CD4-positive, alpha-beta T cell treated with Interleukin-10 for 1 hour (primary cell): ENCODE results near the gene NEAT1.
"Not testable (repeated sequence)": the region's sequence is repeated elsewhere in the genome, so short reads cannot be mapped to it uniquely, and the experiment has no call there.

Experiments used
- DNase-seq: peaks from one replicate; pipeline ENCODE4 v3.0.0-alpha.2; 2020

The NEAT1 gene

DNA sequence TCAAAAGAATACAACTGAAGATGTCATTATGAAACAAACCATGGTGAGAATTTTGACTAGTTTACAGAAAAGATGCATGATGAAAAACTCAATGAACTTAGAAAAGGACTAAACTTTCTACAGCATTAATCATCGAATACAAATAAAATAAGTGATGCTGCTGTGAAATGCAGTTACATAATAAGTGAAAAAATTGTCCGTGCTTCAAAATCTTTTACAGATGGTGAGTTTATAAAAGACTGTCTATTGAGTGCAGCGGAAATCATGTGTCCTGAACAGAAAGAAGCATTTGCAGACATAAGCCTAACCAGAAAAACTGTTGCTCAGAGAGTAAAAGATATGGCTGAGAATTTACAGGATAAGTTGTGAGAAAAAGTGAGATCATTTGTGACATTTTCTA is 33.8 kb downstream of the NEAT1 start:
- no peak for DNase-seq

DNA sequence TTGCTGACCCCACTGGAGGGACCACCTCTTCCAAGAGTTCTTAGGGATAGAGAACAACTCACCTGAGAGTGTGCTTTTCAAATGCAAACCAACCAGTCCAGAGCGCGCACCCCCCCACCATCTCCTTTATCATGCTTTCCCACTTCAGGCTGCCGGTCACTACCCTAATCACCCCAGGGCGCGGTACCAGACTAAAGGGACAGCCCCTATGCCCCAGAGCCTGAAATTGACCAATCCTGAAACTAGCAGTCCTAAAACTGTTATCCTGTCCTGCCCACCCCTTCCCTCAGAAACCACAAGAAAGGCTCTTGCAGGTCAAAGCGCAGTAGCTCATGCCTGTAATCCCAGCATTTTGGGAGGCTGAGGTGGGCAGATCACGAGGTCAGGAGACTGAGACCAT is 37.0 kb downstream of the NEAT1 start:
- DNase-seq: no peak

DNA sequence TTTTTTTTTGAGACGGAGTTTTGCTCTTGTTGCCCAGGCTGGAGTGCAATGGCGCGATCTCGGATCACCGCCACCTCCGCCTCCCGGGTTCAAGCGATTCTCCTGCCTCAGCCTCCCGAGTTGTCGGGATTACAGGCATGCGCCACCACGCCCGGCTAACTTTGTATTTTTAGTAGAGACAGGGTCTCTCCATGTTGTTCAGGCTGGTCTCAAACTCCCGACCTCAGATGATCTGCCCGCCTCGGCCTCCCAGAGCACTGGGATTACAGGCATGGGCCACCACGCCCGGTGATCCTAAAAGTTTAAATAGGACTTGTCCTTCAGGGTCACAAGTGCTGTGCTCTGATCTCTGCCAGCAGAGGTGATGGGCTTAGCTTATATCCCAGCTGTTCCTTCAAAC is 42.9 kb downstream of the NEAT1 start:
- not testable (repeated sequence) for DNase-seq

DNA sequence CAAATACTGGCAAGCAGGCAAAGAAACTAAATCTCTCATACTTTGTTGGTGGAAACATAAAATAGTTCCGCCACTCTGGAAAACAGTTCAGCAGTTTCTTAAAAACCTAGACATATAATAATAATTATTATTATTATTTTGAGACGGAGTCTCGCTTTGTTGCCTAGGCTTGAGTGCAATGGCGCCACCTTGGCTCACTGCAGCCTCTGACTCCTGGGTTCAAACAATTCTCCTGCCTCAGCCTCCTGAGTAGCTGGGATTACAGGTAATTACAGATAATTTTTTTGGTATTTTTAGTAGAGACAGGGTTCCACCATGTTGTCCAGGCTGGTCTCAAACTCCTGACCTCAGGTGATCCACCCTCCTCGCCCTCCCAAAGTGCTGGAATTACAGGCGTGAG is 44.7 kb downstream of the NEAT1 start:
- DNase-seq: not testable (repeated sequence)

DNA sequence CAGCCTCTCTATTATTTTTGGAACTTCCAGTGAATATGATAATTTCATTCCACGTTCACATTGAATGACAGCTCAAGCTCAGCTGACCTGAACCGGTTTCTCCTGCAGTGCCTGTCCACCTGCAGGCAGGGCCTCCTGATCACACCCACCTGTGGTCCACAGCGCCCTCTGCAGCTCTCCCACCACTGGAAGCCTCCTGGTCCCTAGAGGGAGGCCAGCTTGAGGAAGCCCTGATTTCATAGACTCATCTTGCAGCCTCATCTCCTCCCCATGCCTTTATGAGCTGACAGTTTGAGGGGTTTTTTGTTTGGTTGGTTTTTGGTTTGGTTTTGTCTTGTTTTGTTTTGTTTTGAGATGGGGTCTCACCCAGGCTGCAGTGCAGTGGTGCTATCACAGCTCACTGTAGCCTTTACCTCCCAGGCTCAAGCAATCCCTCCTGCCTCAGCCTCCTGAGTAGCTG is 46.3 kb downstream of the NEAT1 start:
- DNase-seq: peak; percentile 73

DNA sequence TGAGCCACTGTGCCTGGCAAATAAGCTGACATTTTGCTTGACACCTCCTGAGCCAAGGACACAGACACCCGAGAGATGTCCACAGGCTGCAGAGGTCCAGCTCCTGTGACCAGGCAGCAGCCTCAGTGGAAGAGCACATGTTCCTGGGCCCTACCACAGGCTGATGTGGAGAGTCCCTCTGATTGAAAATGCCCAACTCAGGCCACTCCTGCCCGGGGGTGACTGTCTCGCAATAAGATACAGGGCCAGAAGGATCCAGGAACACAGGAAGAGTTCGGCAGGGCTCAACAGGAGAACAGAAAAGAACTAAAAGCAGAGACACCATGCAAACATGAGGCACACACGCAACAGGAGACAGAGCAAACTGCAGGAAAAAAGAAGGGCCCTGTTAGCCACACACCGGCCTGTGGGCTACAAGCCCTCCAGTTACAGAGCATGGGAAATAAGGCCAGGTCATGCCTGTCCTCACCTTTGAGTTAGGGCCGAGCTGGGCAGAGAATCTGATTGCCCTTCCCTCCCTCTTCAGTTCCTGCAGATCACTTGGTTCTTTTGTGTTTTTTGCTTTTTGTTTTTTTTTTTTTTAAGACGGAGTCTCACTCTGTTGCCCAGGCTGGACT is 47.9 kb downstream of the NEAT1 start:
- no peak for DNase-seq

DNA sequence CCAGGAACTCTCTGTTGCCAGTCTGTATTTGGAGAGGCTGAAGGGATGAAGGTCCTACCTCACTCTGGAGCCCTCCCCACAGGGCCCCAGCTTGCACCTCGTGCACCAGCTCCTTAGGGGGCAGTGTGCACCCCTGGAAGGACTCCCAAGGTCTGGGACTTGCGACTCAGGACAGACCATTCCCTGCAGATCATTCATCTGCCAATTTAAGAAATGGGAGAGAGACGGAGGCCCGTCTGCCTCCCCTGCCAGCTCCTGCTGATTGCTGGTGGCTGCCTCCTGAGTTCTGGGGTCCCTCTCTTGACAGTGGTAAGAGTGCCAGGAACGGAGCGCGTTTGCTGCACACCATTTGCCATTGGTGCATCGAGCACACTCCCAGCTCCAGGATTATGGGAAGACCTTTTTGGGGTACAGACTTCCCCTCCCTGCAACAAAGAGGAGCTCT is 48.9 kb downstream of the NEAT1 start:
- peak; percentile 40 for DNase-seq

DNA sequence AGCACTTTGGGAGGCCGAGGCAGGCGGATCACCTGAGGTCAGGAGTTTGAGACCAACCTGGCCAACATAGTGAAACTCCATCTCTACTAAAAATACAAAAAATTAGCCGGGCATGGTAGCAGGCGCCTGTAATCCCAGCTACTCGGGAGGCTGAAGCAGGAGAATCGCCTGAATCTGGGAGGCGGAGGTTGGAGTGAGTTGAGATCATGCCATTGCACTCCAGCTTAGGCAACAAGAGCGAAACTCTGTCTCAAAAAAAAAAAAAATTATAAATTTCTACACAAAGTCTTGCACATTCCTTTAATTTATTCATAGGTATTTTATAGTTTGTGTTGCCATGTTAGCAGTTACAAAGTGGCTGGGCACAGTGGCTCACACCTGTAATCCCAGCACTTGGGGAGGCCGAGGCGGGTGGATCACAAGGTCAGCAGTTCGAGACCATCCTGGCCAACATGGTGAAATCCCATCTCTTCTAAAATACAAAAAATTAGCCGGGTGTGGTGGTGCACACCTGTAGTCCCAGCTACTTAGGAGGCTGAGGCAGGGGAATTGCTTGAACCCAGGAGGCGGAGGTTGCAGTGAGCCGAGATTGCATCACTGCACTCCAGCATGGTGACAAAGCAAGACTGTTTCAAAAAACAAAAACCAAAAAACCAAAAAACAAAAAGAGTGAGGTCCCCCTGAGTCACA is 50.1 kb downstream of the NEAT1 start:
- not testable (repeated sequence) for DNase-seq

DNA sequence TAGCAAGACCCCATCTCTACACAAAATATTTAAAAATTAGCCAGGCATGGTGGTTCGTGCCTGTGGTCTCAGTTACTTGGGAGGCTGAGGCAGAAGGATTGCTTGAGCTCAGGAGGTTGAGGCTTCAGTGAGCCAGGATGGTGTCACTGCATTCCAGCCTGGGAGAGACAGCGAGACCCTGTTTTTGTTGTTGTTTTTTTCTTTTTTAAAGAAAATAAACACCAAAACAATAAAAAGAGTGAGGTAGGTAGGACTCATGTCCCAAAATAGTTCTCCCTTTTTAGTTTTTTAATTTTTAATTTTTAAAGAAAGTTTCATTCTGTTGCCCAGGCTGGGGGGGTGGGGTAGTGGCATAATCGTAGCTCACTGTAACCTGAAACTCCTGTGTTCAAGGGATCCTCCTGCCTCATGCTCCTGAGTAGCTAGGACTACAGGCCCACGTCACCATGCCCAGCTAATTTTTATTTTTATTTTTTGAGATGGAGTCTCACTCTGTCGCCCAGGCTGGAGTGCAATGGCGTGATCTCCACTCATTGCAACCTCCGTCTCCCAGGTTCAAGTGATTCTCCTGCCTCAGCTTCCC is 50.8 kb downstream of the NEAT1 start:
- DNase-seq: no peak

DNA sequence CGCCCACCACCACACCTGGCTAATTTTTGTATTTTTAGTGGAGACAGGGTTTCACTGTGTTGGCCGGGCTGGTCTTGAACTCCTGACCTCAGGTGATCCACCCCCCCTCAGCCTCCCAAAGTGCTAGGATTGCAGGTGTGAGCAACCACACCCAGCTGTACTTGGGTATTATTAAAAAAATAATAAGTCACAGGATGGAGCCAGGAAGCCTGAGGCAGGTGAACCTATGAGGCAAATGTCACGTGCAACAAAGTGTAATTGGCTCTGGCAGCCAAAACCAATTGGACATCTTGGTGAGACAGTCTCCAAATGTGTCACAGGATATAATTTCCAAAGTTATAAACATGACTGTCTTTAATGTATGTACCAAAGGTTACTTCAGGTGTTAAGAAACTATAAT is 52.3 kb downstream of the NEAT1 start:
- no peak for DNase-seq

DNA sequence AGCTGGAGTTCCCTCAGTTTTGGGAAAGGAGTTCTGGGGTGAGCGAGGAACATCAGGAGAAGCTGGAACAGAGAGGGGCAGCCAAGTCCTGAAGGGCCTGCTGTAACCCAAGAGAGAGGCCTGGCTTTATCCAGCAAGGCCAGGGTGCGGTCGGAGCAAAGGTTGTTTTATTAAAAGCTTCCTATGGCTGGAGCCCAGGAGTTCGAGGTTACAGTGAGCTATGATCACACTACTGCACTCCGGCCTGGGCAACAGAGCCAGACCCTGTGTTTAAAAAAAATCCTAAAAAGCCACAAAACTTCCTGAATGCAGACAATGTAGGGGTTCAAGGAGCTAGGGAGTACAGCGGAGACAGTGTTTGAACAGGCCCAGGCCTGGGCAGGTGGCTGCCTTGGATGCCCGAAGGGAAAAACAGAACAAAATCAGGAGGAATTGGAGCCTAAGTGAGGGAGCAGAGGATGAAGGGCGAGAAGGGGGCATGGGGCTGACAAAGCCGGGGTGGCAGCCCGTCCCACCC is 54.1 kb downstream of the NEAT1 start:
- no peak for DNase-seq

DNA sequence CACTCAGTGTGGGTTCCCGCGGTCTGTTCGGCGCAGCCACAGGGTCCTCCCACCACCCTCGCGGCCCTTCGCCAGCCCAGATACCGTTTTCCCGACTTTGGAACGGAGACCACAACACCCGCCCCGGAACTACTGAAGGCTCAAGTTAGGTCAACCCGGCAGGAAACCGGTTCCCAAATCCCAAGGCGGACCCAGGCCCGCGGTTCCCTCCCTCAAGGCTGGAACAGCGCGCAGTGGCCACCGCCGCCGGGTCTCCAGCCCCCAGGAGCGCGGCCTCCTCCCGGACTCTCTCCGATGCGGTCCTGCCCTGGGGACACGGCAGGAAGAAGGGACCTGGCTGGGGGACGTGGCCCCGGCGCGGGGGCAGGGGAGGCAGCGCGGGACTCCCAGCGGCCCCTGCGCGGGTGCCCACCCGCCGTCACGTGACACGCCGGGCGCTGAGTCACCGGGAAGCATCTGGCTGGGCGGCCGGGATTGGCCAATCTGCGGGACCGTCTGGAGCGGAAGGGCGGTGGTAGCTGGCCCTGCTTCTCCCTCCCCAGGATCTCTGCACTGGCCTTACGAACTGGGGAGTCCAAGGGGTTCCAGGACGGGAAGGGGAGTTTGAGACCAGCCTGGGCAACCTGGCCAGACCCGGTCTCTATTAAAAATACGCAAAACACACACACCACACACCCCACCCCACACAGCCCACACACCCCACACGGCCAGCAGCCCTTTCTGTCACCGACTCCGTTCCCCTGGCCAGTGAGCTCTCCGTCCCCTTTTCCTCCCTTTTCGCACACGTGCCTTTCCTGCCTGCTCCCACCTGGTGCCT is 54.8 kb downstream of the NEAT1 start:
- DNase-seq: peak; percentile 89

DNA sequence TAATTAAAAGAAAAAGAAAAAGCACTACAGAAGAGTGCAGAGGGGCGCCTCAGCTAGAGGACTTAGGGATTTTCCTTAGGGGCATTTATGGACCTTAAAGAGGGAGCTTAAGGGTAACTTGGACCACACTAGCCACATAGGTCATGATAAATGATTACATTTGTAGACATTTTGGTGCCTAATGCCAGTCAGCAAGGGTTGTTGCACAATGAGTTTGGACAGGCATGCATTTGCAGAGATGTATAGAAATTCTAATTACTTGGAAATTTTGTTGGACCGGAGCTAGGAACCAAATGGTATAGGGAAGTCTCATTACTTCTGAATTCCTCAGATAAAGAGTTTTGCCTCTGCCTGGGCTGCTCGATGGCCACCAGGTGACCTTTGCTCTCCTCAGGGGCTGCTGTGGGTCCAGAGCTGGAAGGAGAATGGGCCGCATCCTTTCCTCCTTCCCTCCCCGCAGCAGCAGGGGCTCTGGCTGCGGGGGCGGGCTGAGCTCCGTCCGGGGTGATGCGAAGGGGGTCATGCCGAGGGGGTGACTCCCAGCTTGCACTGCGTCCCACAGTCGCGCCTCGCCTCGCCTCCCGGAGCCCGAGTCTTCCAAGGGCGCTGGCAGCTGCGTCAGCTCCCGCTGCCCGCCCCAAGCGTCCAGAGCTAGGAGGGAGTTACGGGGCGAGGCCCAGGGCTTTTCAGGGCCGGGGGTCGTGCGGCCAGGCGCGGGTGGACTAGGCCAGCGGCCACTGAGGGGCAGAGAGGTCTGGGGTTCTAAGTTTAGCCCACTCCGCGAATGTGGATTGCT is 56.0 kb downstream of the NEAT1 start:
- DNase-seq: no peak

DNA sequence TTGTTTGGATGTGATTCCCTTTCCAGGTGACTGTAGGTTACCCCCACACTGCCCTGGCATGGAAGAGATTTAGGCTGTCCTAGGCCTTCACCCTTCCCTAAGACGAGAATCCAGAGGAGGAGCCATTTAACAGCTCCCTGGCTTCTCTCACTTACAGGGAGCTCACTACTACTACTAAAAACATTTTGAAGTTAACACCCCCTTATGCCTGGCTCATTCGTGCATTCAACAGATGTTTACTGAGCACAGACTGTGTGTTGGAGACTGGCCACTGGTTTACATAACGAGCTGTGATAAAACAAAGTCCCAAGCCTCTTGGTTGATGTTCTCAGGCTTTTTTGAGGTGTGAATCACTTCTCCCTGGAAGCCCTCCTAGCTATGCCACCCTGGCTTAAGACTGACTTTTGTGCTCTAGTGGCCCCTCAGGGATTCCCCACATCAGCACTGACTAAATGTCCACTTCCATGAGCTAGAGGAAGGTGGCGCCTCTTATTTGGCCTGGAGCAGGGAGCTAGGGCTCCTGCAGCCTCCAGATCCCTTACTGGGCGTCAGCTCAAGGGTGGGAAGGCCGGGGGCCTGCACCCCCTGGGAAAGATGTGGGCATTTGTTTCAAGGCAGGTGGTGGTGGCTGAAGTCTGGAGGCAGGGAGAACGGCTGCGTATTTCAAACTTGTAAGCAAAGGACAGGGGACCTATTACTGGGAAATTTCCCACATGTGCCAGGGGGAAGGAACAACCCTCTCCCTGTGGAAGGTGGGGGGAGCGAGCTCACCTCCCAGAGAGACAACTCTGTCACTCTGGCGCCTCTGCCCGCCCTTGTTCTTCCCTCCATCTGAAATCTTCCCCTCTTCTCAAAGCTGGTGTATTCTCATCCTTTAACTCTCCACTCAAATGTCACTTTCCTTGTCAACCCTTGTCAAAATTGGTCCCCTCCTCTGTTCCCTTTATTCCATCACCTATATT is 56.9 kb downstream of the NEAT1 start:
- no peak for DNase-seq

DNA sequence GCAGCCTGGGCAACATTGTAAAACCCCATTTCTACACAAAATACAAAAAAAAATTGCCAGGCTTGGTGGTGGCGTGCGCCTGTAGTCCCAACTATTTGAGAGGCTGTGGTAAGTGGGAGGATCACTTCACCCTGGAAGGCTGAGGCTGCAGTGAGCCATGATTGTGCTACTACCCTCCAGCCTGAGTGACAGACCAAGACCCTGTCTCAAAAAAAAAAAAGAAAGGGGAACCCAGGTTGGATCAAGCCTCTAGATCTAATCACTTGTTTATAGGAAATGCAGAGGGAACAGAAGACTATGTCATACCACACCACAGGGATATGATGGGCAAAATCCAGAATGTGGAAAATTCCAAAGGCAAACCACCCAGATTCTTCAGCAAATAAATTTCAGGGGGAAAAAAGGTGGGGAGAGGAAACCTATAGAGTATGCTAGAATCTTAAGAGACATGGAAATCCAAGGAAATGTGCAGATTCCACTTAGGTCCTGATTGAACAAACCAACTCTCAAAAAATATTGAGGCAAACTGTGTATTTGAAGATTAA is 59.8 kb downstream of the NEAT1 start:
- DNase-seq: no peak

DNA sequence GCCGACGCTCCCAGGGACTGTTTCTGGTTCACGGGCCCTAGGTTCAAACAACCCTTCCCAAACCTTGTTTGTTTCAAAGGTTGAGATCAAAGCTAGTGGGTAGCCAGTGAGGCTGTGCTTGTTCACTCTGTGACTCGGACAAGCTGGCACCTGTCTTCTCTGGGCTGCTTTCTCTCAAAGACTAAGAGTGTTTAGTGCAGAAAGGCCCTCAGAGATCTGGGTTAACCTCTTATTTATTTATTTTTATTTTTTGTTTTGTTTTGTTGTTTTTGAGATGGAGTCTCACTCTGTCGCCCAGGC is 63.3 kb downstream of the NEAT1 start:
- no peak for DNase-seq

DNA sequence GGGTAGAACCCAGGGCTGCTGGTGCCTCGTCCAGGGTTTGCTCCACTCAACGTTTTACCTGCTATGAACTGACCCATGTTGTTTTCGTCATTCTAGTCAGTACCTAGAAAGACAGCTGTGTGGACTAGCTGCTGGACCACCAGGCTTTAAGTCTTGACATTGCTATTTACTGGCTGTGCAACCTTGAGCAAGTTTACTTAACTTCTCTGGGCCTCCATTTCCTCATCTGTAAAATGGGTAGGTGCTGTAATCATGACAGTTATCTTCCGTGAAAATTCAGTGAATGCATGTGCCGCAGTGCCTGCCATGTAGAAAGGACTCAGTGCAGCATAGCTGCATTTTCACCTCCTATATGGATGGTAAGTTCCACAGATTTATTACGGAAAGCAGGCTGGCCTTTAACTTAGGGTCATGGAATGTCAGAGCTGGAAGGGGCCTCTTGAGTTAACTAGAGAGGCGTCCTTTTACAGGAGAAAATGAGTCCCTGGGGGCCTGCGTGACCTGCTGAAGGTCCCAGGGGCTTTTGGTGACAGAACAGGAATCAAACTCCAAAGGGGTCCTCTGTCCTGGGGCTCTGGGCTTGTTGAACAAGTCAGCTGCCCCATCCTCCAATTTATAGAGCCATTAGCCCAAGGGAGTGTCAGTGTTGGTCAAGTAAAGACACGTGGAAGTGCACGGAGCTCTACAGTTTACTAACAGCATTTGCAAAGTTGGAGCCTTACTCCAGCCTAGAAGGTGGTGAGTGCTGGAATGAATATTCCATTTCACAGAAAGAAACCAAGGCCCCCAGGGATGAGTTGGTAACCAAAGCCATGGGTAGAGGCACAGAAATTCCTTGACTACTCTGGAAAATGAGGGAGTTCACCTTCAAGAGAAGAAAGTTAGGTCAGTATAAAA is 64.2 kb downstream of the NEAT1 start:
- DNase-seq: no peak

DNA sequence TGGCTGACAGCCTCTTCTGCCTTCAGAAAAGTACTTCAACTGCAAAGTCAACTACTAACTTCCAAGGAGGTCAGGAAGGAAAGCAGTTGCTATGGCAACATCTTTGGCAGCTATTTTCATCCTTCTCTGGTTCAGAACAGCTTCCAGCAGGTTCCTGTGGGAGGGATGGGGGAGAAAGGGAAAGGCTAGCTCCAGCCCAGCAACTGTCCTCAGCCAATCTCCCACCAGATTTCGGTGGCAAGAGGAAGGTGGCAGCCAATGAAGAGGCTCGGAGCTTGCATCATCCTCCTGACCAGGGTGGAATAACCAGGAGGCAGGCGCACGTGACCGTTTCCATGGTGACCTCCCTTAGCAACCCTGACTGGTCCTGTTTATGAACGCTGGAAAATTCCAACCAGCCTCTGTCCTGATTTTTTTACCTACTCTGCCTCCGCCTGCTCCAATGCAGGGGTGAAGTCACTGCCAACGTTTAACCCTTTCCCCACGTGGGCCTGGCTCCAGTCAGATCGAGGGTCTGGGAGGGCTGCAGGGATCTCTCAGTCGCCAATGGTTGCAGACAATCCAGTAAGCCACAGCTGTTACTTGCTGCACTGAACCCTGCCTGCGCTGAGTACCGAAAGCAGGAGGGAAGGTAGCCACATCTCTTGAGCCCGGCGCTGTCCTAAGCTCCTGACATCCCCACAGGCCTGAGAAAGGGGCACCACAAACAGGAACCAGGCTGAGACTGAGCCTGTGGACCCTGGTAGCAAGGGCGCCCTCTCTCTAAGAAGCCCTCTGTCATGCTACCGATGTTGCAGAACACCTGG is 65.1 kb downstream of the NEAT1 start:
- DNase-seq: peak; percentile 57
